HG03575 (cell line): Measurements from ENCODE around the gene SULT1C4.
"Not testable (repeated sequence)": the region's sequence is repeated elsewhere in the genome, so short reads cannot be mapped to it uniquely, and the experiment has no call there.

Source experiments
- ATAC-seq: cut with Tn5 transposase; IDR thresholded peaks from one replicate; pipeline ENCODE4 v1.9.1; 2021; ENCODE audit not compliant: unreplicated experiment, insufficient number of reproducible peaks, low FRiP score; ENCODE audit errors: extremely low read depth

Gene SULT1C4

DNA sequence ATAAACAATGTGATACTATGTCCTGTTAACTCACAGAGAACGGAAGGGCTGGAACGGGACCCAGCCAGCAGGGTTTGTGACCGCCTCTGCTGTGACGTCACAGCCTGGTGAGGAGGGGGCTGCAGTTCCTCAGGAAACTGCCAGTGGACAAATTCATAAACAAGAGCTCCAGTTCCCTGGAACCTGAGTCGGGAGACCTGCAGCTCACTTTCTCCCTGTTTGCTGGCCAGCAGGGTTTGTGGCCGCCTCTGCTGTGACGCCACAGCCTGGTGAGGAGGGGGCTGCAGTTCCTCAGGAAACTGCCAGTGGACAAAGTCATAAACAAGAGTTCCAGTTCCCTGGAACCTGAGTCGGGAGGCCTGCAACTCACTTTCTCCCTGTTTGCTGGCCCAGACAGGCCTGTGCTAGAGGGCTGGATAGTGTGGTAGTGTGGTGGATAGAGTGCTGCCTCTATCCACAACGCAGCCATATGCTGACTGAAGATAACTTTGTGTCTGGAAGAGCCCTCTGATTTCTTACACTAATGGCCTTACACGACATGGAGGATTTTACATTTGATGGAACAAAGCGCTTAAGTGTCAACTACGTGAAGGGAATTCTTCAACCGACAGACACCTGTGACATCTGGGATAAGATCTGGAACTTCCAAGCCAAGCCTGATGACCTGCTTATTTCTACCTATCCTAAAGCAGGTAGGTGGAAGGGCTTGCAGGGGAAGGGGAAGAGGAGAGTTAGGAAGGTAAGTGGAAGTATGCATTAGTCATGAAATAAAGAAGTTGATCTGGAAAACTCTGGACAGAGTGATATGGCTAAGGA, at the start of gene SULT1C4:
Gene SULT1C4, plus strand, starts transcription at position 140 of the 816 bp plus-strand sequence. Its CDS starts 384 bp downstream, at position 524.
- ATAC-seq: no peak

- no peak for ATAC-seq
Observed at GRCh38 chr2:108329771-108330170, 48.0 kb upstream of the SULT1C4 start.

DNA sequence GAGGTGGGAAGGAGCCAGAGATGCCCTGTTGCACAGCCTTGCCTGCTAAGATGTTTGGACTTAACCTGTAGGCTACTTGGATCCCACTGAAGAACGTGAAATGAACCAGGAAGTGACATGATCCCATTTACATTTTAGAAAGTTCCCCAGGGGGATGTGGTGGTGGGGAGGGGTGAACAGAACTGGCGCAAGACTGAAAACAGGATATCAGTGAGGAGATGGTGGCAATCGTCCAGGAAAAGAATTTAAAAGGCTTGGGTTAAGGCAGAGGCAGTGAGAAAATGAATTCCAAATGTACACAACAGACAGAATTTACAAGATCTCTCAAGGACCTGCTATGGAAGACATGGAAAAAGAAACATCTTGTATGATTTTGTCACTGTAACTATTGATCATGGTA, 46.8 kb upstream of the SULT1C4 start:
- no peak for ATAC-seq

DNA sequence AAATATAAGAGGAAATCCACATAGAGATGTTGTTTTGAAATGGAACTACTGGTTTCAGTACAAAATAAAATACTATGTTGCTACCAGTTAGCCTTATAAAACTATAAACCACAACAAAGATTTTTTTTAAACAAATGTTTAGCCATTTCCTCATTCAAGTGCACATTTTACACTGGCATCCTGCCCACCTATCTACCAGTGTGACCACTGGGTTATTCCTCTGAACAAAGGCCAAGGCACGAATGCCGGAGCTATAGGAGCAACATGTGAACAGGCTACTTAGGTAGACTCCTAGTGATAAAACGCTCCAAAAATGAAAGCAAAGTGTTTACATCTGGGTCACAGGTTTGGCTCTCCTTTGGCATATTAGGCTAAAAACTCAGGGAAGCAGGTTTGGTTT, 31.8 kb upstream of the SULT1C4 start:
- no peak for ATAC-seq

DNA sequence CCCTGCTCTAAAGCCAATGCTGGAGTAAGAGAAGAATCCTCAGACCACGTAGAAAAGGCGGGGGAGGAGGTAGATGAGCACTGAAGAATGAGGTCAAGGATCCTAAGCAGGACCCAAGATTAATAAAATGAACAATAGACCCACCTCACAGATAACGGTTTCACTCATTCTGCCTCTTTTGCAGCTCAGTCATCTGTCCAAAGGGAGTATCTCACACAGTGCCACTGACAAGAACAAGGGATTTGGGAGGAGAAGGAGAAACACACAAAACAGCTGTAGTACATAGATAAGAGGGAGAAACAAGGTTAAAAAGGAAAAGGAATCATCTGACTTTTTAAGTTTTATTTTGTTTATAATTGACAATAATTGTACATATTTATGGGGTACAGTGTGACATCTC, 30.9 kb upstream of the SULT1C4 start:
- no peak for ATAC-seq

DNA sequence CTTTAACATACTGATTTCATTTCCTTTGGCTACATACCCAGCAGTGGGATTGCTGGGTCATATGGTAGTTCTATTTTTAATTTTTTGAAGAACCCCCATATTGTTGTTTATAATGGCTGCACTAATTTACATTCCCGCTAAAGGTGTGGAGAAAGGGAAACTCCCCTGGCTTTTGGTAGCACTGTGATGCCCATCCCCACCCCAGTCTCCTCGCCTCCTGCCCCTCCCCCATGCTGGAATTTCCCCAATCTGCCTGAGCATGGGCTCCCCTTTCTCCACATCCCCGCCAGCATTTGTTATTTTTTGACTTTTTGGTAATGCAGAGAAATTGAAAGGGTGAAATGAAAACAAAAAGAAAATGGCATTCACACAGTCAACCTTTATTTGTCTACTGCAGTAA, 30.0 kb upstream of the SULT1C4 start:
- no peak for ATAC-seq

GRCh38 chr2:108348816-108349570, 28.8 kb upstream of the SULT1C4 start:
- no peak for ATAC-seq

- no peak for ATAC-seq
Observed at GRCh38 chr2:108349571-108349928, 28.2 kb upstream of the SULT1C4 start.

DNA sequence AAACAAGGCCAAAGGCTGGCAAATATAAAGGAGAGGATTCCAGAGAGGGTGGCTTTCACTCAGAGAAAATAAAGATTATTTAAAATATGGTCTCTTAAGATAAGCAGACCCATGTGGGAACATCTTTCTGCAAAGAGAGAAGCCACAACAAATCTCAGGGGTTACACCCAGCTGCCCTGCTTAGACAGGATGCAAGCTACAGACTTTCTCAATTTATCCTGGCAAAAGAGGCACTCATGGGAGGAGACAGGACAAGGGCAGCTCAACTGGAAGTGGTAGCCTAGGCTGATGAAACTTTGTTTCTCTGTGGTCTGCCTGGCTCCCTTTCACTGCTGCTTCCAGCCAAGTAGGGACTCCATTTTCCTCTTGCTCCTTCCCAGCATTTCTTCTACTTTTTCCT, 25.9 kb upstream of the SULT1C4 start:
- no peak for ATAC-seq

DNA sequence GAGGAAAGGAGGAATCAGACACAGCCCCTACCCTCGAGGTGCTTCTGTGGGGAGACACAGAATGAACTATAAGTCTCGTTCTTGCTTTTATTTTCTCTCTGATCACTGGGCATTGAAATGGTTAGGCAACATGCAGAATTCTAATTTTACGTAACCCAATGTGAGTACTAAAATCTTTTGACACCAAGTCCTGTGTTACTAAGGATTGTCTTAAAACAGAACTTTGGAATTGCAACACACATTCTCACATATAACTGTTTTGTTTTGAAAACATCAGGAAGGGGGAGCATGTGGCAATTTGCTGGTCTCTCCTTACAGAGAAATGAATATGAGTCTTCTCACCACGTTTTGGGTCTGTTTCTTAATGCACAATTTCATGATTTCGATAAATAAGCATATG, 23.6 kb upstream of the SULT1C4 start:
- no peak for ATAC-seq

- ATAC-seq: no peak
Observed at GRCh38 chr2:108355906-108356734, 21.6 kb upstream of the SULT1C4 start.

DNA sequence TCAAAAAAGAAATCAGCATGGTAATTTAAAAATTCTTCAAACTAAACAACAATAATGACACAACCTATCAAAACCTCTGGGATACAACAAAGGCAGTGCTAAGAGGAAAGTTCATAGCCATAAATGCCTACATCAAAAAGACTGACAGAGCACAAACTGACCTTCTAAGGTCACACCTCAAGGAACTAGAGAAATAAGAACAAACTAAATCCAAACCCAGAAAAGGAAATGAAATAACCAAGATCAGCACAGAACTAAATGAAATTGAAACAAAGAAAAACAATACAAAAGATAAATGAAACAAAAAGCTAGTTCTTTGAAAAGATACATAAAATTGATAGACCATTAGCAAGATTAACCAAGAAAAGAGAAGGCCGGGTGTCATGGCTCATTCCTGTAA, 18.4 kb upstream of the SULT1C4 start:
- ATAC-seq: not testable (repeated sequence)

GRCh38 chr2:108360776-108361468, 16.8 kb upstream of the SULT1C4 start:
- no peak for ATAC-seq

DNA sequence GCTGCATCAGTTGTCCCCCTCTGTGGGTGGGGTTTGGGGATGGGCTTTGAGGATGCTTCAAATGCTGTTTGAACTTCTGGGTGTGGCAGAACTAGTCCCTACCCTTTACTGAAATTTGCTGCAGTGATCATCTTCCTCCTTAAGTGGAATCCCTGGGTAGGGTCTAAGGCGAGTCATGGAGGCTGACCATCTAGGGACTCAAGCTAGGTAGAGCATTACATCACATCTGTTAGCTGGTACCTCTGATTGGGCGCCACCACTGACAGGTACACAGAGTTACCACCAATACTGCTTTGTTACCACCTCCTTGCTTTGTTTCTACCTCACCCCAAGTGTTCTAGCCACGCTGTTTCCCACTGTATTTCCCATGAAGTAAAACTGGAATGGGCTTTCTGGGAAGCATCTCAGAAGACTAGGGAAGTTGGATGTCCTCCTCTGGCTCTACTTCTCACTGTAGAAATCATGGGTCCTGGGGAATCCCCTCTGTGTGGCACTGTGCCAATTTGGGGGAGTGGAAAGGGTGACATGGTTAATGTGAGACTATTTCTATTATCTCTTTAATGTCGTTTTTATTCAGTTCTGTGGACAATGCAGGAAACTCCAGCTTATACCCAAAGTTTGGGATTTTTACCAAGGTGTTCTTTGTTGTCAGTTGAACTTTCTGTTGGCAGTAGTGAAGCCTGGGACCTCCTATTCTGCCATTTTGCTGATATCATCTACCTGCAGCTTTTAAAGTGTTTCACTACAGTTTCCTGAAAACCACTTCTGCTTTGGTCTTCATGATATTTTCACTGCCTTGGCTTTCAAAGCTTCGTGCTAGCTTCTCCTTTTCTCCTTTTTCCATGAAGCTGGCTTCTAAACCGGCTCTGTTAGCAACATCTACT, 14.5 kb upstream of the SULT1C4 start:
- no peak for ATAC-seq

GRCh38 chr2:108363908-108364225, 13.9 kb upstream of the SULT1C4 start:
- ATAC-seq: no peak

DNA sequence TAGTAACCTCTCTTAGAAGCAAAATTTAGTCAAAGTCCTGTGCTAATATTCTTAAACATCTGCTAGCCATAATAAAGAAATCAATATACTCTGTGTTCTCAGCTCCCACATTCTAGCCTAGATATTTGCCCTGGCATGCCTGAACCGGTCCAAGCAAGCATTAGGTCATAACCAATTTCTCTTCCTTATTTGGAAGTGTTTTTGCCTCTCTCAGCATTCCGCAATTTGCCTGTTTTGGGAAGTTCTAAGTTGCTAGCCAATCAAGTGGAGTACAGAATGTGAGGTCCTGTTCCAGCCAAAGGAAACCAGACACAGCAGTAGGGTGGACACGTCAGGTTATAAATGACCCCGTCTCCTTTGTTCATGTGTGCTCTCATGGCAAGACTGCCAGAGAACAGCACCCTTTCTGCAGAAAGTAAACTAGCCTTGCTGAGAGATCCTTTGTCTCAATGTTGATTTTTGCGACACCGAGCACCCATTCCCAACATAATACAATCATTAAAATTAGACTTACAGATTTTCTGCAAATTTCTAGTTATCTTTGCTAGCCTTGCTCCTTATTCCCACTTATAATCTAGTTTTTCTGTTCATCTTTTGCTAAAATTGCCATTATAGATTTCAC, 13.0 kb upstream of the SULT1C4 start:
- no peak for ATAC-seq

- ATAC-seq: no peak
Observed at GRCh38 chr2:108365656-108366055, 12.1 kb upstream of the SULT1C4 start.

DNA sequence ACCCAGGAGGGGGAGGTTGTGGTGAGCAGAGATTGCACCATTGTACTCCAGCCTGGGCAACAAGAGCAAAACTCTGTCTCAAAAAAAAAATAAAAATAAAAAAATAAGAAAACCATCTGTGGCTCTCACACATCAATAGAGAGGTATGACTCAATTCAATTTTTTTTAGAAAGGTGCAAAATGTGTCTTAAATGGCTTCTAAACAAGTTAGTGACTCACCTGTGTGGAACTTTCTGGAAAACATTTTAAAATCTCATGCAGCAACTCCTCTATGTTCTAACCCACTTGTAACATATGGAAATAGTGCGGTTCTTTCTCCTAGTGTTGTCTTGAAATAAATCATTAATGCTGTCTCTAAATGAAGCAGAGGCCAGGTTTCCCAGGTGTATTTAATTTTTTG, 10.7 kb upstream of the SULT1C4 start:
- no peak for ATAC-seq
